Esophagus squamous epithelium (tissue), 5 donors: Measurements from ENCODE around the gene EHD2. TPM values are rescaled to one million over a fixed set of nuclear protein-coding genes. Genes with fewer than 3 reads are reported as not detected.
A peak's percentile ranks its signal among the peaks of the same experiment; 100 is the strongest.
"Not testable (repeated sequence)": the region's sequence is repeated elsewhere in the genome, so short reads cannot be mapped to it uniquely, and the experiment has no call there.

Source experiments
- DNase-seq: peaks from one replicate; lab custom pipeline; 2025; lab: John Stamatoyannopoulos, UW
- H3K27ac ChIP-seq, 4 donors: fragments of 200-600 bp; sonication (generic); one replicate each; pipeline ENCODE4 v1.5.1; 2016 to 2019; ENCODE audit warnings: mild to moderate bottlenecking in 1 of 4
- H3K27me3 ChIP-seq, 4 donors: fragments of 200-600 bp; sonication (generic); 1 replicate in 3 of 4; 2 replicates in 1 of 4; pipeline versions ENCODE4 v1.5.1 to v1.6.0; 2017 to 2021; ENCODE audit warnings: antibody characterized with exemption in 1 of 4
- H3K36me3 ChIP-seq, 3 donors: fragments of 200-600 bp; sonication (generic); one replicate each; pipeline ENCODE4 v1.5.1; 2016 to 2019
- H3K4me1 ChIP-seq, 3 donors: fragments of 200-600 bp; sonication (generic); one replicate each; pipeline ENCODE4 v1.5.1; 2017 to 2019
- H3K4me3 ChIP-seq, 4 donors: fragments of 200-600 bp; sonication (generic); 1 replicate in 3 of 4; 2 replicates in 1 of 4; pipeline ENCODE4 v1.5.1; 2016 to 2019; ENCODE audit warnings: mild to moderate bottlenecking in 2 of 4, moderate library complexity in 1 of 4
- H3K9me3 ChIP-seq, 3 donors: fragments of 200-600 bp; sonication (generic); one replicate each; pipeline ENCODE4 v1.5.1; 2016 to 2019
- CTCF ChIP-seq, 6 experiments: fragments of 450-650 bp in 4 of 6; fragments of 200-600 bp in 2 of 6; sonication (generic) in 2 of 6; IDR thresholded peaks; one replicate each; pipeline ENCODE4 v1.5.1; 2016 to 2019; ENCODE audit warnings: antibody characterized with exemption in 6 of 6, mild to moderate bottlenecking in 4 of 6, moderate library complexity in 4 of 6
- POLR2A ChIP-seq, 4 donors: fragments of 450-650 bp; IDR thresholded peaks; one replicate each; pipeline ENCODE4 v1.6.1; 2017; ENCODE audit warnings: antibody characterized with exemption in 4 of 4, mild to moderate bottlenecking in 4 of 4, moderate library complexity in 3 of 4
- WGBS, 2 donors: methylation state at CpG; one replicate each; pipeline ENCODE4 v1.1.5; 2018; 5-methylcytosine and 5-hydroxymethylcytosine counted together
- intact Hi-C: fragments of 100-400 bp; cut with DNase I; formaldehyde crosslinking; loops from one replicate; pipeline ENCODE4 v1.15.0; 2022
- total RNA-seq, 4 donors: library from RNA; depleted of rRNA; stranded (reverse); fragments of >200 nt; gene quantifications; one replicate each; pipeline ENCODE4 v1.1.0, GENCODE V29; 2016
- donor health status: DM: yes; HTN: yes; CAD: no.

The EHD2 gene
- total RNA-seq, 4 donors from 2014 or later = 34.8 to 50.7 (median 39.2) TPM

DNA sequence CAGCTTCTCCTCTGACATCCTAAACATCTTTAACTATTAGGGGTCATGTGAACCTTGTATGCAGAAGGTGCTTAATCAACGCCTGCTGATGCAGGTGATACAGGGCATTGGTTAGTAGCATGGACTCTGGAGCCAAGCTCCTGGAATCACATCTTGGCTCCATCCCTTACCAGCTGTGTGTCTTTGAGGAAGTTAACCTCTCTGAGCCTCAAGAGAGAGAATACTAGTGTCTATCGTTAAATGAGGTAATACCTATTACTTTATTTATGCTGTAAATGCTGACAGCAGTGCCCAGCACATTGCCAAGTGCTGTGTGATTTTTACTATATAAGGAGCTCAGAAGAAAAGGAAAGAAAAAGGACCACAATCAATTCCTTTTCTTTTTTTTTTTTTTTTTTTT, 54.1 kb downstream of the EHD2 start:
- 48 to 85% methylated on average over 2 of the region's 2 CpGs for WGBS, 2 donors
- no peak for DNase-seq
- Histone ChIP-seq H3K27me3 (no peaks in the 10 kb centered on the region), H3K4me1 (peaks cover 0 to 9% (median 0%) of the 10 kb centered on the region in 3 donors), H3K36me3 (no peaks in the 10 kb centered on the region), H3K9me3 (no peaks in the 10 kb centered on the region), H3K27ac (no peak overlapping the region), H3K4me3 (no peak overlapping the region)
- intact Hi-C loops = no loop called here
- TF ChIP-seq CTCF (IDR thresholded peaks at IDR 0.05) (no peak), POLR2A (IDR thresholded peaks at IDR 0.05) (no peak)

DNA sequence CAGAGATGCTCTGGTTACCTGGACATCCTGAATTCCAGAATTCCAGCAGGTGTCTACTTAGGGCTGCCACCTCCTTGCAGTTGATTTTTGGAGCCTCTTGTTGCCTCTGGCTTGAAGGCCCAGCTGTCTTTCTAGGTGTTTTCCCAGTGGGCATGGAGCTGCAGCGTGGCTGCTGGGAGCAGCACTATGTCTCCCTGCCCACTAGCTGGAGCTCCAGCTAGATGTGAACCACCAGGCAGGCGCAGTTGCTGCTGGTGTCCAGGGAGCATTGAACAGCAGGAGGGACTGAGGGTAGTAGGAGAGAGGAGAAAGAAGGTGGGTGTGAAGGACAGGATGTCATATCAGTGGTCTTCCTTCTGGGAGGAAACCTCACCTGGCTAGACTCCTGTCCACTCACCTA, 55.4 kb downstream of the EHD2 start:
- Histone ChIP-seq H3K27ac (no peak overlapping the region), H3K36me3 (no peaks in the 10 kb centered on the region), H3K4me1 (peaks cover 0 to 9% (median 0%) of the 10 kb centered on the region in 3 donors), H3K27me3 (no peaks in the 10 kb centered on the region), H3K4me3 (no peak overlapping the region), H3K9me3 (no peaks in the 10 kb centered on the region)
- DNase-seq = no peak
- 80 to 86% methylated on average over 1 of the region's 2 CpGs for WGBS, 2 donors
- intact Hi-C loops = no loop called here
- TF ChIP-seq CTCF (IDR thresholded peaks at IDR 0.05) = no peak
- no peak for TF ChIP-seq POLR2A (IDR thresholded peaks at IDR 0.05)

- DNase-seq = no peak
These were observed 56.3 kb downstream of the EHD2 start for GRCh38 chr19:47769534-47769933.

DNA sequence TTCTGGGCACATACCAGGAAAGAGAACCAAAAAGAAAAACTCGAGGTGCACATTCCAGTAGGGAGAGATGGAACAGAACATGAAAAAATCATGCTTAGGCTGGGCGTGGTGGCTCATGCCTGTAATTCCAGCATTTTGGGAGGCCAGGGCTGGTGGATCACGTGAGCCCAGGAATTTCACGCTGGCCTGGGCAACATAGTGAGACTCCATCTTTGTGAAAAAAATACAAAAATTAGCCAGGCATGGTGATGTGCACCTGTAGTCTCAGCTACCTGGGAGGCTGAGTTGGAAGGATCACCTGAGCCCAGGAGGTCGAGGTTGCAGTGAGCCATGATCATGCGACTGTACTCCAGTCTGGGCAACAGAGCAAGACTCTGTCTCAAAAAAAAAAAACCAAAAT, 58.1 kb downstream of the EHD2 start:
- intact Hi-C loops, DNase-seq, H3K4me3 ChIP-seq, H3K9me3 ChIP-seq, H3K4me1 ChIP-seq, H3K27me3 ChIP-seq, H3K27ac ChIP-seq, H3K36me3 ChIP-seq: not testable (repeated sequence)
- WGBS, 2 donors = 74 to 77% methylated on average over 6 of the region's 6 CpGs

More at GRCh38 chr19:47769534-47769933, 56.3 kb downstream of the EHD2 start:
- peaks cover 0 to 9% (median 0%) of the 10 kb centered on the region in 3 donors for H3K4me1 ChIP-seq
- 72 to 80% methylated on average over 3 of the region's 3 CpGs for WGBS, 2 donors
- TF ChIP-seq CTCF (IDR thresholded peaks at IDR 0.05) (no peak), POLR2A (IDR thresholded peaks at IDR 0.05) (no peak)
- no peaks in the 10 kb centered on the region for H3K9me3 ChIP-seq
- H3K27me3 ChIP-seq = no peaks in the 10 kb centered on the region
- H3K27ac ChIP-seq = no peak overlapping the region
- H3K4me3 ChIP-seq = no peak overlapping the region
- H3K36me3 ChIP-seq = no peaks in the 10 kb centered on the region
- intact Hi-C loops = no loop called here

GRCh38 chr19:47776568-47776967, 63.3 kb downstream of the EHD2 start:
- peaks cover 7 to 13% (median 8%) of the 10 kb centered on the region in 3 donors for H3K36me3 ChIP-seq
- H3K4me1 ChIP-seq = peaks cover 25 to 49% (median 34%) of the 10 kb centered on the region in 3 donors
- H3K27me3 ChIP-seq = no peaks in the 10 kb centered on the region
- no peak for DNase-seq
- H3K9me3 ChIP-seq = no peaks in the 10 kb centered on the region
- intact Hi-C loops = no loop called here
- H3K27ac ChIP-seq = peak overlapping the region; percentile 64 to 99 (median 99)
- TF ChIP-seq CTCF (IDR thresholded peaks at IDR 0.05) (no peak), POLR2A (IDR thresholded peaks at IDR 0.05) (no peak)
- H3K4me3 ChIP-seq = no peak overlapping the region
- 20 to 52% methylated on average over 4 of the region's 4 CpGs for WGBS, 2 donors

GRCh38 chr19:47777245-47778048, 64.2 kb downstream of the EHD2 start:
- DNase-seq, intact Hi-C loops, H3K27me3 ChIP-seq, H3K9me3 ChIP-seq: not testable (repeated sequence)
- peak overlapping the region; percentile 99 to 100 (median 99) for H3K27ac ChIP-seq
- peaks cover 7 to 21% (median 9%) of the 10 kb centered on the region in 3 donors for H3K36me3 ChIP-seq
- peaks cover 25 to 58% (median 41%) of the 10 kb centered on the region in 3 donors for H3K4me1 ChIP-seq
- peak overlapping the region; percentile 84 to 98 (median 94) for H3K4me3 ChIP-seq
- WGBS, 2 donors = 58 to 62% methylated on average over 16 to 17 of the region's 23 CpGs
